Activated CD8-positive, alpha-beta T cell treated with anti-CD3 and anti-CD28 coated beads for 36 hours (primary cell): ENCODE data around the gene NIPA2. TPM values are rescaled to one million over a fixed set of nuclear protein-coding genes. Genes with fewer than 3 reads are reported as not detected.

Experiments
- ATAC-seq: fragments of 200-7000 bp; cut with Tn5 transposase; one replicate; pipeline ENCODE4 v1.10.0; 2021; ENCODE audit warnings: mild to moderate bottlenecking, moderate library complexity
- CTCF ChIA-PET: fragments of 350-600 bp; sonication (Branson Sonifier 250); formaldehyde crosslinking; loops from one replicate; lab custom pipeline; 2021; ENCODE audit warnings: antibody characterized with exemption; lab: Charles Lee
- POLR2A ChIA-PET: fragments of 350-600 bp; sonication (Branson Sonifier 250); formaldehyde crosslinking; loops from one replicate; lab custom pipeline; 2021; ENCODE audit warnings: antibody characterized with exemption; lab: Charles Lee
- DNase-seq: peaks from one replicate; pipeline ENCODE4 v3.0.0-alpha.2; 2020
- H3K27ac Mint-ChIP-seq: one replicate; pipeline ENCODE4 v1.8.0; 2021; ENCODE audit warnings: mild to moderate bottlenecking, mixed read lengths
- H3K27me3 Mint-ChIP-seq: one replicate; pipeline ENCODE4 v1.8.0; 2021; ENCODE audit warnings: mixed read lengths
- H3K36me3 Mint-ChIP-seq: one replicate; pipeline ENCODE4 v1.8.0; 2021; ENCODE audit warnings: low read depth, mixed read lengths
- H3K4me1 Mint-ChIP-seq: one replicate; pipeline ENCODE4 v1.8.0; 2021; ENCODE audit warnings: low read depth, mixed read lengths
- H3K4me3 Mint-ChIP-seq: one replicate; pipeline ENCODE4 v1.8.0; 2021; ENCODE audit warnings: mild to moderate bottlenecking, moderate library complexity, mixed read lengths
- H3K9me3 Mint-ChIP-seq: one replicate; pipeline ENCODE4 v1.8.0; 2021; ENCODE audit warnings: mixed read lengths
- intact Hi-C: fragments of 100-400 bp; cut with micrococcal nuclease; formaldehyde crosslinking; loops from one replicate; pipeline ENCODE4 v1.10.0; 2022
- total RNA-seq, 2 experiments: library from RNA; stranded (reverse); gene quantifications; one replicate each; pipeline ENCODE4 v1.2.3, GENCODE V29; 2021
- TF ChIP-seq, protein P1 (sequence below): fragments of 200-600 bp; IDR thresholded peaks from one replicate; pipeline ENCODE4 v1.8.0; 2022; ENCODE audit warnings: antibody characterized with exemption, mild to moderate bottlenecking

The NIPA2 gene
- total RNA-seq, 2 experiments from 2014 or later: 59.2 to 61.5 TPM

DNA sequence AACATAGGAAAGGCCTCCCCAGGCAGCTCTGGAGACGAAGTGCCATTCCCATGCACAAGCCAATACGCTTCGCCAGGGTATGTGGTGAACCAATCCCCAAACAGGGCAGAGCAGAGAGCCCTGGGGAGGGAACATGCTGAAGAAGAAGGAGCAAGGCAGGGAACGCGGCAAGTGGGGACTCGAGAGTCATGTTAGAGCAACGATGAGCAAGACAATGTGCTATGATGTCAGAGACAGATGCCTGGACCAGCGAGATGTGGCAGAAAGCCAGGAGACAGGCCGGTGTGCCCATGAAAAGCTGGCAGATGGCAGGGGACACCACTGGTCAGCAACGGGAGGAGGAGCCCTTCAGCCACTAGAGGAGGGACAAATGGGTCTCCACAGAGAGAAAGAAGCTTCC, 39.6 kb downstream of the NIPA2 start:
- no peak for ATAC-seq
- CTCF ChIA-PET: no interaction called here
- H3K4me1 Mint-ChIP-seq: peaks cover 2% of the 10 kb centered on the region
- intact Hi-C loops: no loop called here
- no peak overlapping the region for H3K27ac Mint-ChIP-seq
- peaks cover 5% of the 10 kb centered on the region for H3K36me3 Mint-ChIP-seq
- no peak for DNase-seq
- H3K4me3 Mint-ChIP-seq: no peak overlapping the region
- H3K27me3 Mint-ChIP-seq: no peaks in the 10 kb centered on the region
- TF ChIP-seq, protein P1, sequence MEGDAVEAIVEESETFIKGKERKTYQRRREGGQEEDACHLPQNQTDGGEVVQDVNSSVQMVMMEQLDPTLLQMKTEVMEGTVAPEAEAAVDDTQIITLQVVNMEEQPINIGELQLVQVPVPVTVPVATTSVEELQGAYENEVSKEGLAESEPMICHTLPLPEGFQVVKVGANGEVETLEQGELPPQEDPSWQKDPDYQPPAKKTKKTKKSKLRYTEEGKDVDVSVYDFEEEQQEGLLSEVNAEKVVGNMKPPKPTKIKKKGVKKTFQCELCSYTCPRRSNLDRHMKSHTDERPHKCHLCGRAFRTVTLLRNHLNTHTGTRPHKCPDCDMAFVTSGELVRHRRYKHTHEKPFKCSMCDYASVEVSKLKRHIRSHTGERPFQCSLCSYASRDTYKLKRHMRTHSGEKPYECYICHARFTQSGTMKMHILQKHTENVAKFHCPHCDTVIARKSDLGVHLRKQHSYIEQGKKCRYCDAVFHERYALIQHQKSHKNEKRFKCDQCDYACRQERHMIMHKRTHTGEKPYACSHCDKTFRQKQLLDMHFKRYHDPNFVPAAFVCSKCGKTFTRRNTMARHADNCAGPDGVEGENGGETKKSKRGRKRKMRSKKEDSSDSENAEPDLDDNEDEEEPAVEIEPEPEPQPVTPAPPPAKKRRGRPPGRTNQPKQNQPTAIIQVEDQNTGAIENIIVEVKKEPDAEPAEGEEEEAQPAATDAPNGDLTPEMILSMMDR: no peak
- POLR2A ChIA-PET: no interaction called here
- no peaks in the 10 kb centered on the region for H3K9me3 Mint-ChIP-seq

DNA sequence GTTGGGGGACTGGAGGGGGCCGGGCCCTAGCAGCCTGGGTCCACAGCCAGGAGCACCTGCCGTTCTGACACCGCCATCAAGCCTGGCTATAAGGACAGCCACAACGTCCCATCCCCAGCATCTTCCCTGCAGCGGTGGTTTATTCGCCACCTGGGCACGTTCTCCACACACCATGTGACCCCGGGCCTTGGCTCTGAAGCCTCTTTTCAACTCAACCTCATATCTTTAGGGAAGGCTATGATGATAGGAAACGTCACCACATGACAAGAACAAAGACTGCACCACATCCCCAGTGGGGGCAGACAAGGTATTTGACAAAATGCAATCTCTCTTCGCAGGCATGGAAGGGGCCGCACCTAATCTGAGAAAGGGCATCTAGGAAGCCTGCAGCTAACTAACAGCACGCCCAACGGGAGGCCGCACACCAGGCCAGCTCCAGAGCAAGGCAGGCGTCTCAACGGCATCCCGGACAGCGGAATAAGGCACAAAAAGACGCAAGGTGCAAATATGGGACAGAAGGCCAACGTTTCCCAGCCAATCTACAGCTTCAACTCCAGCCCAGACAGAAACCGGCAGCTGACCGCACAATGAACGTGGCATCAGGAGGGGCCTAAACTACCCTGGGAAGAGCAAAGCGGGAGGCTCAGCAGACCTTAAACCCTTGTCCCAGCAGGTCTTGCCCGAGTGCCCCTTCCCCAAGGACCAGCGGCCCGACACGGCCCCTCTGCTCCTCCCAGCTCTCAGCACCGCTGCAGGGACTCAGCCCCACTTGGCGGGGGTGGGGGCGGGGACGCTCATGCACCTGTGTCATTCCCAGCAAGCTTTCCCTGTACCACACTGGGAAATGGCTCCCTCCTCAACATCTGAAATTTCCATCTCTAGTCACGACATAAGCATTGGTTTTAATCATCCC, 41.9 kb downstream of the NIPA2 start:
- H3K4me1 Mint-ChIP-seq: peaks cover 2% of the 10 kb centered on the region
- TF ChIP-seq, protein P1: no peak
- H3K9me3 Mint-ChIP-seq: no peaks in the 10 kb centered on the region
- CTCF ChIA-PET: no interaction called here
- H3K27ac Mint-ChIP-seq: no peak overlapping the region
- DNase-seq (no peak), ATAC-seq (no peak)
- no peak overlapping the region for H3K4me3 Mint-ChIP-seq
- H3K36me3 Mint-ChIP-seq: peaks cover 5% of the 10 kb centered on the region
- POLR2A ChIA-PET: no interaction called here
- intact Hi-C loops: no loop called here
- no peaks in the 10 kb centered on the region for H3K27me3 Mint-ChIP-seq

DNA sequence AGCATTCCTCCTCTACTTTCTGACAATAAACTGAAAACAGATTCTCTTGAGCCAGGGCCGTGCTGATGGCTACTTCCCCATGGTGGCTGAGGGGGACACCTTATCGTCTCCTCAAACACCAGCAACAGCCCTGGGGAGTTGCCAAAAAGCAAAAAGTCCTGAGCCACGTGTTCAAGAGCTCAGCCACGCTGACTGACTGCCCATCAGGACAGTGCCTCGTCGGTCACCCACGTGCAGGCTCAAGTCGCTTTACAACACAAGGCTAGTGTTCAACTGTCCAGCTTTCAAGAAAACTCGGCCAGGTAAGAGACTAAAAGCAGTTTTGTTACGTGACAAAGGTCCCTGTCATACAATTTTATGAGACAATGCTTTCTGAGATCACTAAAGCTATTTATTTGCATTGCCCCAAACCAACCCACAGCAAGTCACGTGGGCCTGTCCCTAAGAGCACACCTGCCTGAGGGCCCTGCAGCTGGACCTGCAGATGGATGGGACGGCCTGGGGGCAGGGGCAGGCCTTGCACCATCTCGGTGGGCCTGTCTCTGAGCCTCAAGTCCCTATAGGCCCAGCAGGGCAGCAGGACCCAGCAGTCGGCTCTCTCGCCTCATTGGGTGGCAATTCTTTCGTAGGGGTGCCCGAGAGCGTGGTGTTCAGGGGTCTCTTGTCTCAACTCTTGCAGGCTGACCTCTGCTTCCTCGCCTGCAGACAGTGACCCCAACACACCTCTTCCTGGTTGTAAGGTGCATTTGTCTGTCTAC, 42.7 kb downstream of the NIPA2 start:
- TF ChIP-seq, protein P1: no peak
- ChIA-PET POLR2A (interaction anchor here (0.8 kb wide), 1 partner anchor 15 kb away, joined by 3 read pairs; no protein-coding TSS in a partner anchor), CTCF (no interaction called here)
- Mint-ChIP-seq H3K4me3 (no peak overlapping the region), H3K27ac (no peak overlapping the region), H3K4me1 (peaks cover 2% of the 10 kb centered on the region), H3K9me3 (no peaks in the 10 kb centered on the region), H3K27me3 (no peaks in the 10 kb centered on the region), H3K36me3 (peaks cover 3% of the 10 kb centered on the region)
- no peak for ATAC-seq
- intact Hi-C loops: no loop called here
- DNase-seq: no peak

DNA sequence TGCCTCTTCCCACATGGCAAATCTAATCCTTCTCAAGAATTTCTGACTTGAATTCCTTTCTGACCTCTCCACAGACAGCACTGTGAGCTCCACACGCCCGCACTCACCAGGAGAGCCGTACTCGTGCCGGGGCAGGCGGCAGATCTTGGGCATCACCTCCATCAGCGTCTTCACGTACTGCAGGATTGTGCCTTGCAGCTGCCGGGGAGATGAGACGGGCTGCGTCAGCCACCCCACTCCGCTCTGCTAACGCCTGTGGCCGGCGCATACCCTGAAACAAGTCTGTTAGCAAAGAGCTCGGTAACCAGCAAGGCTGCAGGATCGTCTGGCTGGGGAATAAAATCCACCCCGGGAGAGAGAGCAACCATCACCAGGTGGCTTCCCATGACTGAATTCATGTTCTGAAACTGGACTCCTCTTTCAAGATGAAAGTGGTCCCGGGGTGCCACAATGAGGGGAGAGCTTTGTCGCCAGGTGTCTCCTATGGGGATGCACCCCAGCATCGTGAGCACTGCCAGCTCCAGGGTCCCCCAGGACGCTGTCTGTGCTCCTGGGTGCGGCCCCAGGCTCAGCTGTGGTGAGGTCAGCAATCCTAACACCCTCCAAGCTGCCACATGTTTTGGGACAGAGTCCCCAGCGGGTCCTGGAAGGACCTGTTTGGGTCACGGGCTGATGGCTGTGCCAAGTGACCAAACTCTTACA, 43.4 kb downstream of the NIPA2 start:
- Mint-ChIP-seq H3K36me3 (peaks cover 3% of the 10 kb centered on the region), H3K27me3 (no peaks in the 10 kb centered on the region), H3K27ac (no peak overlapping the region), H3K9me3 (no peaks in the 10 kb centered on the region), H3K4me3 (no peak overlapping the region), H3K4me1 (peaks cover 2% of the 10 kb centered on the region)
- no peak for DNase-seq
- no peak for ATAC-seq
- TF ChIP-seq, protein P1: no peak
- intact Hi-C loops: no loop called here
- ChIA-PET CTCF (no interaction called here), POLR2A (interaction anchor here (0.8 kb wide), 1 partner anchor 16 kb away, joined by 3 read pairs; no protein-coding TSS in a partner anchor)
